HEK293T (cell line): ENCODE data around the gene CRABP2.

Experiments
- CTCF ChIA-PET: fragments of 350-600 bp; formaldehyde crosslinking; extraction: SDS; loops from one replicate; lab custom pipeline; 2021; ENCODE audit warnings: antibody characterized with exemption, inconsistent platforms; lab: Yijun Ruan, JAX
- POLR2A ChIA-PET: fragments of 350-600 bp; formaldehyde crosslinking; extraction: SDS; loops from one replicate; lab custom pipeline; 2020; ENCODE audit warnings: antibody characterized with exemption, inconsistent platforms; lab: Yijun Ruan, JAX
- DNase-seq: peaks from one replicate; pipeline ENCODE4 v3.0.0; 2012; ENCODE audit warnings: mixed read lengths; ENCODE audit errors: extremely low spot score
- ARNT ChIP-seq: fragments of 450-650 bp; IDR thresholded peaks from 2 replicates; pipeline ENCODE4 v1.6.1; 2017; ENCODE audit warnings: mild to moderate bottlenecking
- BHLHE40 ChIP-seq: fragments of 450-650 bp; IDR thresholded peaks from 2 replicates; pipeline ENCODE4 v1.6.1; 2016; ENCODE audit warnings: mild to moderate bottlenecking, moderate library complexity, borderline replicate concordance
- CTBP1 ChIP-seq: fragments of 450-650 bp; IDR thresholded peaks from 2 replicates; pipeline ENCODE4 v1.6.1; 2016; ENCODE audit warnings: borderline replicate concordance
- ELF4 ChIP-seq: fragments of 450-650 bp; IDR thresholded peaks from 2 replicates; pipeline ENCODE4 v1.6.1; 2017; ENCODE audit warnings: antibody characterized with exemption
- FOXA1 ChIP-seq: fragments of 450-650 bp; IDR thresholded peaks from 2 replicates; pipeline ENCODE4 v1.6.1; 2016; ENCODE audit warnings: mild to moderate bottlenecking
- FOXK2 ChIP-seq: fragments of 450-650 bp; IDR thresholded peaks from 2 replicates; pipeline ENCODE4 v1.6.1; 2016; ENCODE audit warnings: mild to moderate bottlenecking
- FOXM1 ChIP-seq: fragments of 450-650 bp; IDR thresholded peaks from 2 replicates; pipeline ENCODE4 v1.6.1; 2017; ENCODE audit warnings: mild to moderate bottlenecking, borderline replicate concordance
- HDGF ChIP-seq: fragments of 450-650 bp; IDR thresholded peaks from 2 replicates; pipeline ENCODE4 v1.6.1; 2017; ENCODE audit warnings: antibody characterized with exemption, borderline replicate concordance
- L3MBTL2 ChIP-seq: fragments of 450-650 bp; conservative IDR thresholded peaks from 2 replicates; pipeline ENCODE4 v1.6.1; 2016; ENCODE audit warnings: mild to moderate bottlenecking
- LEF1 ChIP-seq: fragments of 450-650 bp; IDR thresholded peaks from 2 replicates; pipeline ENCODE4 v1.6.1; 2017; ENCODE audit warnings: mild to moderate bottlenecking, borderline replicate concordance
- NFRKB ChIP-seq: fragments of 450-650 bp; IDR thresholded peaks from 2 replicates; pipeline ENCODE4 v1.6.1; 2016; ENCODE audit warnings: mild to moderate bottlenecking, moderate library complexity
- PKNOX1 ChIP-seq: fragments of 450-650 bp; IDR thresholded peaks from 2 replicates; pipeline ENCODE4 v1.6.1; 2016
- SP1 ChIP-seq: fragments of 450-650 bp; IDR thresholded peaks from 2 replicates; pipeline ENCODE4 v1.6.1; 2017
- SUZ12 ChIP-seq: fragments of 450-650 bp; IDR thresholded peaks from 2 replicates; pipeline ENCODE4 v1.6.1; 2016; ENCODE audit warnings: mild to moderate bottlenecking
- TARDBP ChIP-seq: fragments of 450-650 bp; IDR thresholded peaks from 2 replicates; pipeline ENCODE4 v1.6.1; 2016
- ZNF384 ChIP-seq: fragments of 450-650 bp; IDR thresholded peaks from 2 replicates; pipeline ENCODE4 v1.6.1; 2016

The CRABP2 gene

GRCh38 chr1:156738916-156739315 is 33.5 kb upstream of the CRABP2 start:
- no peak for DNase-seq
- POLR2A ChIA-PET: interaction anchor here (3.5 to 3.9 kb wide), 2 partner anchors 10 to 29 kb away, joined by 103 to 123 read pairs; partner anchors contain the start of genes ISG20L2, METTL25B and PRCC
- CTCF ChIA-PET: interaction anchor here (0.7 to 1.1 kb wide), 4 partner anchors 13 to 181 kb away, joined by 3 to 4 read pairs (median 4); no protein-coding TSS in a partner anchor
- TF ChIP-seq TARDBP: no peak
- TF ChIP-seq SUZ12: no peak
- TF ChIP-seq ZNF384: no peak
- no peak for TF ChIP-seq L3MBTL2
- no peak for TF ChIP-seq SP1
- no peak for TF ChIP-seq FOXM1
- TF ChIP-seq FOXK2: no peak
- TF ChIP-seq NFRKB: no peak
- TF ChIP-seq HDGF: no peak
- TF ChIP-seq CTBP1: no peak
- TF ChIP-seq FOXA1: no peak
- TF ChIP-seq BHLHE40: no peak
- TF ChIP-seq LEF1: no peak
- no peak for TF ChIP-seq ARNT
- no peak for TF ChIP-seq PKNOX1
- no peak for TF ChIP-seq ELF4

GRCh38 chr1:156738407-156738806 is 33.0 kb upstream of the CRABP2 start:
- no peak for TF ChIP-seq LEF1
- no peak for TF ChIP-seq BHLHE40
- TF ChIP-seq ARNT: no peak
- TF ChIP-seq NFRKB: no peak
- TF ChIP-seq FOXK2: no peak
- TF ChIP-seq SUZ12: no peak
- no peak for TF ChIP-seq FOXA1
- no peak for TF ChIP-seq HDGF
- no peak for TF ChIP-seq TARDBP
- TF ChIP-seq L3MBTL2: no peak
- no peak for TF ChIP-seq PKNOX1
- no peak for TF ChIP-seq SP1
- no peak for TF ChIP-seq FOXM1
- no peak for TF ChIP-seq ELF4
- no peak for TF ChIP-seq CTBP1
- TF ChIP-seq ZNF384: no peak
- POLR2A ChIA-PET: interaction anchor here (3.5 to 3.9 kb wide), 2 partner anchors 9 to 29 kb away, joined by 103 to 123 read pairs; partner anchors contain the start of genes ISG20L2, METTL25B and PRCC
- CTCF ChIA-PET: interaction anchor here (0.8 to 1.1 kb wide), 3 partner anchors 12 to 122 kb away, joined by 3 to 4 read pairs (median 4); no protein-coding TSS in a partner anchor
- no peak for DNase-seq

DNA sequence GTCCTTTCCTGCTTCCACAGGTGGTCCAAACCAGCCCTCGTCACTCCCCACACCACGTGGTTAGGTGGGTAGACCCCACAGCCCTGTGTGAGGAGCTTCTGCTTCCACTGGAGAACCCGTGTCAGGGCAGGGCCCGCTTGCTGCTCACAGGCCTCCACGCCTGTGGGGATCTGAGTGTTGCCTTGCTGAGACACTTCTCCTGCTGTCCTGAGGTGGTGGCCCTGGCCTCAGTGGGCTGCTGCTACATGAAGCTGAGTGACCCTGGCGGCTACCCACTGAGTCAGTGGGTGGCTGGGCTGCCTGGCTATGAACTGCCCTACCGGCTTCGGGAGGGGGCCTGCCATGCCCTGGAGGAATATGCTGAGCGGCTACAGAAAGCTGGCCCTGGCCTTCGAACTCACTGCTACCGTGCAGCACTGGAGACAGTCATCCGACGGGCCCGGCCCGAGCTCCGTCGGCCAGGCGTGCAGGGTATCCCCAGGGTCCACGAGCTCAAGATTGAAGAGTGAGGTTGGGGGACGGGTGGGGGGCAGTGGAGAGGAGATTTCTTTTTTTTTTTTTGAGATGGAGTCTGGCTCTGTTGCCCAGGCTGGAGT is 28.7 kb upstream of the CRABP2 start:
- TF ChIP-seq NFRKB (no peak), L3MBTL2 (no peak), HDGF (no peak), PKNOX1 (no peak), BHLHE40 (no peak), ELF4 (no peak), SP1 (no peak), SUZ12 (no peak), CTBP1 (no peak), ZNF384 (no peak), FOXK2 (no peak), LEF1 (no peak), FOXA1 (no peak), FOXM1 (no peak), TARDBP (no peak)
- ChIA-PET CTCF (no interaction called here), POLR2A (interaction anchor here (1.0 kb wide), 2 partner anchors 45 to 69 kb away, joined by 3 to 4 read pairs; no protein-coding TSS in a partner anchor)
- DNase-seq: no peak

DNA sequence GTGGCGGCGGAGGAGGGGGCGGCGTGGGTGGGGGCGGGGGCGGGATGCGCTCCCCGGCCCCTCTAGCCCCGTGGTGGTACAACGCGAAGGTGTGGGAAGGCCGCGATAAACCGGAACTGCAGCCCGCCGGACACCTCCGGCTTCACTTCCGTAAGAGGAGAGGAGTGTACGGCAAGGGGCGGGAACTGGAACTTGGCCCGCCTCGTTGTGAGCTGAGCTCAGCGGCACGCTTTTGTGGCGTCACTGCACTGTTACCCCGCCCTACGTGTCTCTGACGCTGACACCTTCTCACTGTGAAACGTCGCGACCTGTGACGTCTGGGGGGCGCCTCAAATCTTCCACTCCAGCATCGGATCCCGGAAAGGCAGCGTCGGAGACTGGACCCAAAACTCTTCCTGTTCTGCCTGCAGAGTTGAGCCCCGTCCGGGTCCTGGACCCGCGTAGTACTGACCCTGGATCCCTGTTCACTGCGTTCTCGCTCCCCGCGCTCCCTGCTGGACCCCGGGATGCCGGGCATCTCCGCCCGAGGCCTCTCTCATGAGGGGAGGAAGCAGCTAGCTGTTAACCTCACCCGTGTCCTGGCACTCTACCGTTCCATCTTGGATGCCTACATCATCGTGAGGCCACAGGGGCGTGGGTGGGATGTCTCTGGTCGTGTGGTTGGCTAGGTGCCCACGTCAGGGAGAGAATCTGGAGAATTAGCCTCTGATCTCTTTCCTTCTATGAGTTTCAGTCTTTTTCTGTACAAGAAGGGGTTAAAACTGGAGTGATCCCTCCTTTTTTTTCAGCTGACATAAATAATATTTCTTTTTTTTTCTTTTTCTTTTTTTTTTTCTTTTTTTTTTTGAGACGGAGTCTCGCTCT is 23.4 kb upstream of the CRABP2 start, which contains the start of gene ISG20L2:
Gene ISG20L2, minus strand, starts transcription at position 168 of the 864 bp plus-strand sequence. CDS start 1,114 bp downstream, outside the sequence.
- CTCF ChIA-PET: interaction anchor here (0.9 to 5.2 kb wide), 7 partner anchors 9 to 132 kb away, joined by 3 to 335 read pairs (median 5); partner anchors contain the start of genes CRABP2, INSRR and NTRK1
- POLR2A ChIA-PET: interaction anchor here (0.6 to 7.4 kb wide), 54 partner anchors 8 to 228 kb away, joined by 3 to 137 read pairs (median 5); partner anchors contain the start of genes CRABP2, HAPLN2, HDGF and INSRR
- TF ChIP-seq L3MBTL2 (peak; percentile 44), TARDBP (peak; percentile 83), BHLHE40 (no peak), PKNOX1 (peak; percentile 13; the same call in 1 of the 2 replicates)
- DNase-seq: peak; percentile 94
